AG09309 (cell line): ENCODE data around the gene FASN.

ENCODE experiments used
- DNase-seq: peaks from one replicate; pipeline ENCODE4 v3.0.0-alpha.2; 2010; ENCODE audit warnings: low read depth
- H3K4me3 ChIP-seq: 2 replicates; pipeline ENCODE4 v1.5.1; 2011; ENCODE audit warnings: mild to moderate bottlenecking, low read depth, low read length, moderate library complexity; ENCODE audit not compliant: control insufficient read depth
- TF ChIP-seq, protein P1 (sequence below): IDR thresholded peaks from 2 replicates; pipeline ENCODE4 v1.5.1; 2011; ENCODE audit warnings: mild to moderate bottlenecking, low read depth, low read length, inconsistent platforms; ENCODE audit not compliant: insufficient read depth, control insufficient read depth; ENCODE audit errors: missing control alignments

The FASN gene

DNA sequence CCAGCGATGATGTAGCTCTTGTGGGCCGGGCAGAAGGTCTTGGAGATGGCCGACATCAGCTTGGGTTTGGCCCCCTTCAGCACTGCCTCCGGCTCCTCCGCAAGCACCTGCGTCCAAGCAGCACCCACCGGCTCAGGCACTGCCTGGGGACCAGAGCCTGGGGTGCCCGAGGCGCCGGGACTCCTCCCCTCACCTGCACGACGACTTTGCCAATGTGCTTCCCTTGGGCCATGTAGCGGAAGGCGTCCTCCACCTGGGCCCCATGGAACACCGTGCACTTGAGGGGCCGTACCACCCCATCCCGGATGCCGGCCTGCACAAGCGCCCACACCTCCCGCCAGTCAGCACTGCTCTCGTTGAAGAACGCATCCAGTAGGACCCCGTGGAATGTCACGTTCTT is 15.0 kb downstream of the FASN start:
- H3K4me3 ChIP-seq = no peak overlapping the region
- no peak for DNase-seq
- TF ChIP-seq, protein P1, sequence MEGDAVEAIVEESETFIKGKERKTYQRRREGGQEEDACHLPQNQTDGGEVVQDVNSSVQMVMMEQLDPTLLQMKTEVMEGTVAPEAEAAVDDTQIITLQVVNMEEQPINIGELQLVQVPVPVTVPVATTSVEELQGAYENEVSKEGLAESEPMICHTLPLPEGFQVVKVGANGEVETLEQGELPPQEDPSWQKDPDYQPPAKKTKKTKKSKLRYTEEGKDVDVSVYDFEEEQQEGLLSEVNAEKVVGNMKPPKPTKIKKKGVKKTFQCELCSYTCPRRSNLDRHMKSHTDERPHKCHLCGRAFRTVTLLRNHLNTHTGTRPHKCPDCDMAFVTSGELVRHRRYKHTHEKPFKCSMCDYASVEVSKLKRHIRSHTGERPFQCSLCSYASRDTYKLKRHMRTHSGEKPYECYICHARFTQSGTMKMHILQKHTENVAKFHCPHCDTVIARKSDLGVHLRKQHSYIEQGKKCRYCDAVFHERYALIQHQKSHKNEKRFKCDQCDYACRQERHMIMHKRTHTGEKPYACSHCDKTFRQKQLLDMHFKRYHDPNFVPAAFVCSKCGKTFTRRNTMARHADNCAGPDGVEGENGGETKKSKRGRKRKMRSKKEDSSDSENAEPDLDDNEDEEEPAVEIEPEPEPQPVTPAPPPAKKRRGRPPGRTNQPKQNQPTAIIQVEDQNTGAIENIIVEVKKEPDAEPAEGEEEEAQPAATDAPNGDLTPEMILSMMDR = no peak

DNA sequence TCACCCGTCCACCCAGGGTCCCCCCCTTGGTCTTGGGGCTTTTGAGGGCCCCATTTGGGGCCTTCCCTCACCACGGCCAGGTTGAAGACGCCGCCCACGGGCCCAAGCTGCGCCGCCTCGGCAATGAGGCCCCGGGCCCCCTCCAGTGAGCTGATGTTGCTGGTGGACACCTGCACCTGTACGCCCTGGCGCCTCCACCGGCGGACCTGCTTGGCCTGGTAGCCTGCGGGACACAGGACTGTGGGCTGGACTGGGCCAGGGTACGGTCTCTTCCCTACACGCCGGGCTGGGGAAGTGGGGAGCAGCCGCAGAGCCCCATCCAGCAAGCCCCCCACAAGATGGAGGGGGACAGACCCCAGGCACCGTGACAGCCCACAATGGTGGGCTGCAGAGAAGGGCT is 15.6 kb downstream of the FASN start:
- TF ChIP-seq, protein P1 = no peak
- no peak for DNase-seq
- no peak overlapping the region for H3K4me3 ChIP-seq

DNA sequence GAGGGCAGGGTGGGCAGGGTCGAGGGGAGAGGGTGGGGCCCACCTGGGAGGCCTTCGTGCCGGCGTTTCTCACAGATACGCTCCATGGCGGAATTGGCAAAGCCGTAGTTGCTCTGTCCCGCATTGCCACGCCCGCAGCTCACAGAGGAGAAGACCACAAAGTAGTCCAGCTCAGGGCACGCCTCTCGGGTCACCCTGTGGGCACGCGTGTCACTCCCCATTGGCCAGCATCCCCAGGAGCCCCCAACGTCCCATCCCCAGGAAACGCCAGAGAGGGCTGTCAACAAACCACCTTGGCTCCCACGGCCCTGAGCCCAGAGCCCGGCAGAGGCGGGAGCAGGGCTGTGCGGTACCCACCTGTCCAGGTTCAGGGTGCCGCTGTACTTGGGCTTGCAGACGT is 16.1 kb downstream of the FASN start:
- TF ChIP-seq, protein P1 = no peak
- no peak overlapping the region for H3K4me3 ChIP-seq
- no peak for DNase-seq

DNA sequence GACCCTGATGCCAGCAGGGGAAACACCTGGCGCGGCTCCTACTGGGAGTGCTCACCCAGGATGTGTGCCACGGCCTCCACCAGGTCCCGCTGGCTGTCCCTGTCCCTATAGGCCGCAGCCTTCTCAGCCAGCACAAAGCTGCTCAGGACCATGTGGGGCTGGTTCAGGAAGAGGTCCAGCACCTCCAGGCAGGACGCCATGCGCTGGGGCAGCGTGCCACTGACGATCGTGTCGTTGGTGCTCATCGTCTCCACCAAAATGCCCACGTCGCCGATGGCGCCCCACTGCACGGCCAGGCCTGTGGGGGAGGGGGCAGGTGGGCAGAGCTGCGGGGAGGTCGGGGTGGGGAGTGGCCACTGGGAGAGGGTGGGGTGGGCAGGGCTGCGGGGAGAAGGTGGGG is 16.5 kb downstream of the FASN start:
- no peak overlapping the region for H3K4me3 ChIP-seq
- TF ChIP-seq, protein P1 = no peak
- DNase-seq = no peak

DNA sequence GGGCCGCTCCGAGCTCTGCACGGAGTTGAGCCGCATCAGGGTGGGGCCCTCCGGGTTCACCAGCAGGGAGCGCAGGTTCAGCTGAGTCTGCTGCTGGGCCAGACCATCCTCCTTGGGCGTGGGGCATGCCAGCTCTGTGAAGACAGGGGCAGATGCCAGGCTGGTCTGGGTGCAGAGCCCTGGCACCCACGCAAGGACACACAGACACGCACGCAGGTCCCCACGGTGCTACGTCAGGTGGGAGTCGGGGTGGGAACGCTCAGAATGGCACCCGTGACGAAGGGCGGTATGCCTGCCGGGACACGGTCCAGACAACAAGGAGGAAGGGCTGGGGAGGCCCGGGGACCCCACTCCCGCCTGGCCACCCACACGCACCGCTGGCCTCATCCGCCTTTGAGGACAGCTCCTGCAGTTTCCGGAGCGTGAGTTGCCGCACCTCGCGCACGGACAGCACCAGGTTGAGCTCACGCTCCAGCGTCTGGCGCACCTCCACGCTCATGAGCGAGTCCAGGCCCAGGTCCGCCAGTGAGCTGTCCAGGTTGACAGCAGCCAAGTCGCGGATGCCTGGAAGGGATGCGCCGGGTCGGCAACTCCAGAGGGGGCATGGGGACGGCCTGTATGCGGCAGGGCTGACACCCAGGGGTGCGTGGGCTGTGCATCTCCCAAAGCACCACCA is 17.1 kb downstream of the FASN start:
- TF ChIP-seq, protein P1 = no peak
- no peak overlapping the region for H3K4me3 ChIP-seq
- DNase-seq = no peak

DNA sequence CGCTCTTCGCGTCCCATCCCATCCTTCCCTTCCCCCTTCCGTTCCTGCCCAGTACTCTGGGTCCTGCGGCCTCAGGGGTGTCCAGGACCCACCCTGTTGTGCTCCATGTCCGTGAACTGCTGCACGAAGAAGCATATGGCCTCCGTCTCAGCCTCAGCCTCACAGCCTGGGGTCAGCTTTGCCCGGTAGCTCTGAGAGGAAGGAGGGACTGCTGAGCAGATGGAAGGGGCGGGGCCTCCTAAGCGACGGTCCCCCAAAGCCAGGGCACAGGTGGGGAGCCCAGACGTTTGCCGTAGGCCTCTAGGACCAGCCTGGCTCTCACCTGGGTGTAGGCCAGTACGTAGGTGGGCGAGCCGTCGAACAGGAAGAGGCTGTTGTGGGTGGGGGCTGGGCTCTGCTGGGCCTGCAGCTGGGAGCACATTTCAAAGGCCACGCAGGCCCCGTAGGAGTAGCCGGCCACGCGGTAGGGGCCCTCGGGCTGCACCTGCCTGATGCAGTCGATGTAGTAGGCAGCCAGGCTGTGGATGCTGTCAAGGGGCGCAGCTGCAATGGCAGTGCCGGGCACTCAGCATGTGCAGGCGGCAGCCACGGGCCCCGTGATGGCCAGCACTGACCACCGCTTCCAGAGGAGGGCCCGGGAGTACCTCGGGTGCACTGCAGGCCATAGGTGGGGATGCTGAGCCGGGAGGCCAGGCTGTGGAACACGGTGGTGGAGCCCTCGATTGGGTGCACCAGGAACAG is 17.8 kb downstream of the FASN start:
- no peak overlapping the region for H3K4me3 ChIP-seq
- TF ChIP-seq, protein P1 = no peak

More for the DNA sequence above, 17.8 kb downstream of the FASN start:
- no peak for DNase-seq
